Panc1 (cell line): ENCODE data around the gene KIF4A. TPM values are rescaled to one million over a fixed set of nuclear protein-coding genes. Genes with fewer than 3 reads are reported as not detected.

Experiments
- ATAC-seq: fragments of 200-7000 bp; cut with Tn5 transposase; 2 replicates; pipeline ENCODE4 v1.9.1; 2020; ENCODE audit warnings: mild to moderate bottlenecking, moderate library complexity
- BruUV-seq: library from RNA; stranded (reverse); fragments of 400-500 nt; replicated peaks from 2 replicates; lab custom pipeline; 2021; lab: Mats Ljungman, UMichigan
- CTCF ChIA-PET: fragments of 300-600 bp; sonication (Branson Sonifier 250); formaldehyde crosslinking; loops from one replicate; lab custom pipeline; 2022; ENCODE audit warnings: antibody characterized with exemption; lab: Charles Lee
- POLR2A ChIA-PET: fragments of 300-600 bp; sonication (Branson Sonifier 250); formaldehyde crosslinking; loops from one replicate; lab custom pipeline; 2022; ENCODE audit warnings: antibody characterized with exemption; lab: Charles Lee
- DNase-seq: peaks from one replicate; pipeline ENCODE4 v3.0.0-alpha.2; 2010; ENCODE audit warnings: low read depth, low spot score
- H3K27ac ChIP-seq: 2 replicates; pipeline ENCODE4 v1.5.1; 2011; ENCODE audit warnings: mild to moderate bottlenecking, low read length, inconsistent platforms
- H3K27me3 ChIP-seq: fragments of 200-500 bp; sonication (Bioruptor generic); 2 replicates; pipeline ENCODE4 v1.6.0; 2014; ENCODE audit warnings: low read length, inconsistent platforms; ENCODE audit not compliant: control insufficient read depth, insufficient read depth
- H3K36me3 ChIP-seq: fragments of 200-500 bp; sonication (Bioruptor generic); 2 replicates; pipeline ENCODE4 v1.5.1; 2014; ENCODE audit warnings: inconsistent platforms, mild to moderate bottlenecking, low read length, moderate library complexity; ENCODE audit not compliant: control insufficient read depth, insufficient read depth
- H3K4me1 ChIP-seq: 2 replicates; pipeline ENCODE4 v1.5.1; 2011; ENCODE audit warnings: inconsistent platforms, mild to moderate bottlenecking, low read length, moderate library complexity; ENCODE audit not compliant: control insufficient read depth, insufficient read depth
- H3K4me3 ChIP-seq, 2 experiments: 2 replicates each; pipeline ENCODE4 v1.5.1; 2011 to 2012; ENCODE audit warnings: low read depth in 2 of 2, low read length in 2 of 2, mild to moderate bottlenecking in 2 of 2, inconsistent platforms in 1 of 2, moderate library complexity in 1 of 2
- H3K9me3 ChIP-seq: fragments of 200-500 bp; sonication (Bioruptor generic); 2 replicates; pipeline ENCODE4 v1.5.1; 2014; ENCODE audit warnings: low read depth, mild to moderate bottlenecking, inconsistent platforms, low read length, moderate library complexity; ENCODE audit not compliant: control insufficient read depth, insufficient read depth
- CTCF ChIP-seq: fragments of 450-650 bp; IDR thresholded peaks from 2 replicates; pipeline ENCODE4 v1.5.1; 2017; ENCODE audit warnings: mild to moderate bottlenecking
- POLR2AphosphoS5 ChIP-seq: IDR thresholded peaks from 2 replicates; pipeline ENCODE4 v1.6.1; 2012; ENCODE audit warnings: mild to moderate bottlenecking, low read depth, low read length, moderate library complexity
- REST ChIP-seq, 2 experiments: IDR thresholded peaks; 2 replicates each; pipeline ENCODE4 v1.6.1; 2011 to 2012; ENCODE audit warnings: low read depth in 2 of 2, control low read depth in 1 of 2, low read length in 1 of 2, mild to moderate bottlenecking in 1 of 2, moderate library complexity in 1 of 2; ENCODE audit not compliant: insufficient read depth in 1 of 2
- SIN3A ChIP-seq: IDR thresholded peaks from 2 replicates; pipeline ENCODE4 v1.6.1; 2012; ENCODE audit warnings: low read depth, mild to moderate bottlenecking, low read length, moderate library complexity, borderline replicate concordance; ENCODE audit not compliant: insufficient read depth
- TCF7L2 ChIP-seq: IDR thresholded peaks from 2 replicates; pipeline ENCODE4 v1.6.1; 2011; ENCODE audit warnings: mild to moderate bottlenecking, low read depth, low read length, inconsistent platforms
- in situ Hi-C: cut with HindIII; loops from 2 replicates; pipeline ENCODE4 v1.10.0; 2016; ENCODE audit warnings: low sequenced_read_pairs, low pct_unique_long_range_greater_than_20kb
- intact Hi-C: fragments of 100-400 bp; cut with micrococcal nuclease; formaldehyde crosslinking; loops from one replicate; pipeline ENCODE4 v1.10.0; 2022; ENCODE audit not compliant: unreplicated experiment
- total RNA-seq: library from RNA; stranded (reverse); gene quantifications from one replicate; pipeline ENCODE4 v1.2.1, GENCODE V29; 2021; ENCODE audit not compliant: unreplicated experiment

KIF4A gene
- total RNA-seq, 1 experiment from 2014 or later: 62.6 TPM

- ChIA-PET POLR2A (no interaction called here), CTCF (no interaction called here)
- Histone ChIP-seq H3K4me1 (no peaks in the 10 kb centered on the region), H3K27me3 (no peaks in the 10 kb centered on the region), H3K4me3 (no peak overlapping the region), H3K9me3 (no peaks in the 10 kb centered on the region), H3K27ac (no peak overlapping the region), H3K36me3 (no peaks in the 10 kb centered on the region)
- no peak for DNase-seq
- in situ Hi-C loops: no loop called here
- BruUV-seq: no TSS peak
- ATAC-seq: 0 out of 2 replicates have a peak, but pooled peaks have one; percentile 16
- intact Hi-C loops: no loop called here
- no peak for TF ChIP-seq SIN3A
- TF ChIP-seq POLR2AphosphoS5: no peak
- TF ChIP-seq REST (IDR thresholded peaks at IDR 0.05; ENCODE audit: insufficient read depth in 1 of 2, low read depth in 2 of 2, low read length in 1 of 2): no peak
- no peak for TF ChIP-seq TCF7L2
- TF ChIP-seq CTCF: no peak
Observed at GRCh38 chrX:70424801-70425200, 134.9 kb downstream of the KIF4A start.

- no peaks in the 10 kb centered on the region for H3K4me1 ChIP-seq
- no peak overlapping the region for H3K4me3 ChIP-seq
- POLR2A ChIA-PET: no interaction called here
- ATAC-seq (no peak), DNase-seq (no peak)
- CTCF ChIA-PET: no interaction called here
- no peak overlapping the region for H3K27ac ChIP-seq
- no peaks in the 10 kb centered on the region for H3K36me3 ChIP-seq
- in situ Hi-C loops: no loop called here
- no peaks in the 10 kb centered on the region for H3K9me3 ChIP-seq
- no peaks in the 10 kb centered on the region for H3K27me3 ChIP-seq
- no peak for TF ChIP-seq TCF7L2
- TF ChIP-seq POLR2AphosphoS5: no peak
- TF ChIP-seq CTCF: no peak
- TF ChIP-seq SIN3A: no peak
- no peak for TF ChIP-seq REST (IDR thresholded peaks at IDR 0.05; ENCODE audit: insufficient read depth in 1 of 2, low read depth in 2 of 2, low read length in 1 of 2)
- intact Hi-C loops: no loop called here
- no TSS peak for BruUV-seq
Observed at GRCh38 chrX:70426286-70427278, 136.7 kb downstream of the KIF4A start.
